ENCODE results near the gene EGR4. TPM values are rescaled to one million over a fixed set of nuclear protein-coding genes. Genes with fewer than 3 reads are reported as not detected.

The EGR4 gene
- polyA plus RNA-seq, 1 donor from 2014 or later: 0.26 TPM

GRCh38 chr2:73282924-73283544 lies 10.3 kb downstream of the EGR4 start:
- Mint-ChIP-seq H3K4me3 (peak overlapping the region; percentile 86 to 95 (median 91)), H3K4me1 (peaks cover 14 to 26% (median 21%) of the 10 kb centered on the region in 3 donors)

GRCh38 chr2:73281244-73281643 lies 12.1 kb downstream of the EGR4 start:
- H3K27ac Mint-ChIP-seq: no peak overlapping the region
- no peaks in the 10 kb centered on the region for H3K9me3 Mint-ChIP-seq
- peaks cover 9% of the 10 kb centered on the region for H3K36me3 Mint-ChIP-seq
- H3K27me3 Mint-ChIP-seq: no peaks in the 10 kb centered on the region
- H3K4me3 Mint-ChIP-seq: peak overlapping the region in 2 of 4 donors; percentile 33 to 89
- peaks cover 15 to 25% (median 21%) of the 10 kb centered on the region in 3 donors for H3K4me1 Mint-ChIP-seq

More at GRCh38 chr2:73282924-73283544, 10.3 kb downstream of the EGR4 start:
- no peaks in the 10 kb centered on the region for H3K27me3 Mint-ChIP-seq
- no peaks in the 10 kb centered on the region for H3K9me3 Mint-ChIP-seq
- peaks cover 7% of the 10 kb centered on the region for H3K36me3 Mint-ChIP-seq
- H3K27ac Mint-ChIP-seq: peak overlapping the region; percentile 31 to 70 (median 67)

GRCh38 chr2:73279852-73280251 lies 13.5 kb downstream of the EGR4 start:
- Mint-ChIP-seq H3K27me3 (no peaks in the 10 kb centered on the region), H3K4me3 (peak overlapping the region in 1 of 4 donors; percentile 45), H3K27ac (no peak overlapping the region), H3K4me1 (peaks cover 10 to 15% (median 13%) of the 10 kb centered on the region in 3 donors), H3K9me3 (no peaks in the 10 kb centered on the region), H3K36me3 (peaks cover 9% of the 10 kb centered on the region)

- Mint-ChIP-seq H3K27me3 (no peaks in the 10 kb centered on the region), H3K36me3 (no peaks in the 10 kb centered on the region), H3K9me3 (peaks cover 0 to 2% (median 0%) of the 10 kb centered on the region in 3 donors), H3K27ac (no peak overlapping the region), H3K4me3 (no peak overlapping the region), H3K4me1 (peaks cover 8 to 19% (median 11%) of the 10 kb centered on the region in 3 donors)
Measured at GRCh38 chr2:73272270-73272669, 21.1 kb downstream of the EGR4 start.

GRCh38 chr2:73269686-73270465 lies 23.5 kb downstream of the EGR4 start:
- H3K4me3 Mint-ChIP-seq: peak overlapping the region in 3 of 4 donors; percentile 11 to 66 (median 14)
- no peaks in the 10 kb centered on the region for H3K27me3 Mint-ChIP-seq
- H3K36me3 Mint-ChIP-seq: no peaks in the 10 kb centered on the region
- peaks cover 0 to 2% (median 0%) of the 10 kb centered on the region in 3 donors for H3K9me3 Mint-ChIP-seq
- peaks cover 8 to 18% (median 16%) of the 10 kb centered on the region in 3 donors for H3K4me1 Mint-ChIP-seq
- H3K27ac Mint-ChIP-seq: peak overlapping the region in 1 of 3 donors; percentile 80

- Mint-ChIP-seq H3K4me1 (peaks cover 8 to 18% (median 16%) of the 10 kb centered on the region in 3 donors), H3K4me3 (peak overlapping the region in 2 of 4 donors; percentile 7 to 63), H3K27me3 (no peaks in the 10 kb centered on the region), H3K9me3 (peaks cover 0 to under 1% (median 0%) of the 10 kb centered on the region in 3 donors), H3K27ac (no peak overlapping the region), H3K36me3 (no peaks in the 10 kb centered on the region)
Measured at GRCh38 chr2:73268830-73269685, 24.3 kb downstream of the EGR4 start.

GRCh38 chr2:73268366-73268829 lies 24.9 kb downstream of the EGR4 start:
- no peaks in the 10 kb centered on the region for H3K27me3 Mint-ChIP-seq
- H3K36me3 Mint-ChIP-seq: peaks cover 1% of the 10 kb centered on the region
- H3K4me1 Mint-ChIP-seq: peaks cover 8 to 18% (median 16%) of the 10 kb centered on the region in 3 donors
- no peaks in the 10 kb centered on the region for H3K9me3 Mint-ChIP-seq
- H3K4me3 Mint-ChIP-seq: peak overlapping the region; percentile 7 to 73 (median 60)
- peak overlapping the region in 2 of 3 donors; percentile 24 to 65 for H3K27ac Mint-ChIP-seq

GRCh38 chr2:73267008-73267407 lies 26.3 kb downstream of the EGR4 start:
- H3K4me3 Mint-ChIP-seq: no peak overlapping the region
- no peaks in the 10 kb centered on the region for H3K9me3 Mint-ChIP-seq
- H3K27ac Mint-ChIP-seq: peak overlapping the region in 1 of 3 donors; percentile 8
- H3K36me3 Mint-ChIP-seq: peaks cover 2% of the 10 kb centered on the region
- no peaks in the 10 kb centered on the region for H3K27me3 Mint-ChIP-seq
- peaks cover 8 to 18% (median 16%) of the 10 kb centered on the region in 3 donors for H3K4me1 Mint-ChIP-seq

GRCh38 chr2:73266061-73266901 lies 27.1 kb downstream of the EGR4 start:
- Mint-ChIP-seq H3K9me3 (no peaks in the 10 kb centered on the region), H3K4me3 (no peak overlapping the region), H3K4me1 (peaks cover 8 to 16% (median 16%) of the 10 kb centered on the region in 3 donors), H3K27me3 (no peaks in the 10 kb centered on the region), H3K36me3 (peaks cover 2% of the 10 kb centered on the region), H3K27ac (peak overlapping the region in 1 of 3 donors; percentile 8)

GRCh38 chr2:73265298-73266060 lies 27.9 kb downstream of the EGR4 start:
- H3K9me3 Mint-ChIP-seq: no peaks in the 10 kb centered on the region
- H3K4me1 Mint-ChIP-seq: peaks cover 8 to 16% (median 11%) of the 10 kb centered on the region in 3 donors
- H3K27ac Mint-ChIP-seq: no peak overlapping the region
- H3K36me3 Mint-ChIP-seq: peaks cover 2% of the 10 kb centered on the region
- no peaks in the 10 kb centered on the region for H3K27me3 Mint-ChIP-seq
- no peak overlapping the region for H3K4me3 Mint-ChIP-seq

GRCh38 chr2:73264783-73265182 lies 28.6 kb downstream of the EGR4 start:
- no peak overlapping the region for H3K4me3 Mint-ChIP-seq
- no peaks in the 10 kb centered on the region for H3K9me3 Mint-ChIP-seq
- no peak overlapping the region for H3K27ac Mint-ChIP-seq
- H3K36me3 Mint-ChIP-seq: peaks cover 2% of the 10 kb centered on the region
- H3K27me3 Mint-ChIP-seq: no peaks in the 10 kb centered on the region
- H3K4me1 Mint-ChIP-seq: peaks cover 8 to 13% (median 9%) of the 10 kb centered on the region in 3 donors

GRCh38 chr2:73264332-73264606 lies 29.1 kb downstream of the EGR4 start:
- Mint-ChIP-seq H3K36me3 (peaks cover 2% of the 10 kb centered on the region), H3K4me3 (no peak overlapping the region), H3K4me1 (peaks cover 7 to 11% (median 8%) of the 10 kb centered on the region in 3 donors), H3K27me3 (no peaks in the 10 kb centered on the region), H3K27ac (no peak overlapping the region), H3K9me3 (no peaks in the 10 kb centered on the region)

- H3K27ac Mint-ChIP-seq: no peak overlapping the region
- no peaks in the 10 kb centered on the region for H3K27me3 Mint-ChIP-seq
- H3K4me1 Mint-ChIP-seq: peaks cover 7 to 11% (median 8%) of the 10 kb centered on the region in 3 donors
- H3K9me3 Mint-ChIP-seq: no peaks in the 10 kb centered on the region
- H3K4me3 Mint-ChIP-seq: no peak overlapping the region
- peaks cover 2% of the 10 kb centered on the region for H3K36me3 Mint-ChIP-seq
Measured at GRCh38 chr2:73263540-73264331, 29.6 kb downstream of the EGR4 start.
